GM19239 (cell line): Measurements from ENCODE around the gene COL18A1.

ENCODE experiments used
- DNase-seq: peaks from one replicate; pipeline ENCODE4 v3.0.0; 2011; ENCODE audit warnings: low spot score; ENCODE audit not compliant: insufficient read length
- FAIRE-seq: peaks from 2 replicates; lab custom pipeline; 2011; peaks lifted over from hg19 to GRCh38; lab: Jason Lieb, UNC

COL18A1 gene

DNA sequence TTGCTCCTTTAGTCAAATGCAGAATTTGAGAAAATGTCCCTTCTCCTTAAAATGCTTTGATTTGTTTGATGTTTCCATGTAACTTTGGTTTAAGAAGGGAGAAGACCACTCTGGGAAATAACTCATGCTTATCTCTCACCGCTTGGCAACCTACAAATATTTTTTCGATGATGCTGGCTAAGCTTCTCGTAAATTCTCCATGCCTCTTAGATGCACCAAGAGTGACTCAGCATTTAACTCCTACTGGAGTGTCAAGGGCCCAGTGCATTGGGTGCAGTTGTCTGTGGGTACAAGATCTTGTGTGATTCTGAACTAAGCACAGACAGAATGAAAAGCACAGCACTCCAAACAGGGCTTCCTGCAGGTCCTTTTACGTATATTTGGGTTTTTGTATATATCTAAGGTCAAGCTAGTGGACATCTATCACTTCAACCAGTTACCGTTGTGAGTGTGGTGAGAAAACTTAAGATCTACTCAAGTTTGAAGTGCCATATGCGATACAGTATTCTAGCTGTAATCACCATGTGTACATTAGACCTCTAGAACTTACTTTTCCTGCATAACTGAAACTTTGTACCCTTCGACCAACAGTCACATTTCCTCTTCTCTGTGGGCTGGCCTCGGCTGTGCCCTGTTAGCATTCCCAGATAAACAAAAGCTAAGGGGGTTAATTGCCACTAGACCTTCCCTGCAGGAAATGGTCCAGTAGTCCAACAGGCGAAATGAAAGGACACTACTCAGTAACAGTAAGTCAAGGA lies 55.8 kb downstream of the COL18A1 start:
- FAIRE-seq: no peak
- no peak for DNase-seq

DNA sequence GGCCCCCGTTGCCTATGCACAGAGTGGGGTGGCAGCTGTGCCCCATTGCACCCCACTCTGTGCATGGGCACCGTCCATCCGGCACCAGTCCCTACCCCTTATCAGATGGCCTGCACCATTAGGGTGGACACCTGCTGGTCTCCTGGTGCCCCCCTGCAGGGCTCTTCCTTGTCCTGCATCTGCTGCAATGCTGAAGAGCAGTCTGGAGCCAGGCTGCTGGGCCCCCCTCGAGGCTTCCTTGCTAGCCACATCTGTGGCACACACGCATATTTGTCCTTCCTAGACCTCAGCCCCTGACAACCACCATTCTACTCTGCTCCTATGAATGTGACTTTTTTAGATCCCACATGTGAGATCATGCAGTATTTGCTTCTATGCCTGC lies 56.4 kb downstream of the COL18A1 start:
- DNase-seq (no peak), FAIRE-seq (no peak)

DNA sequence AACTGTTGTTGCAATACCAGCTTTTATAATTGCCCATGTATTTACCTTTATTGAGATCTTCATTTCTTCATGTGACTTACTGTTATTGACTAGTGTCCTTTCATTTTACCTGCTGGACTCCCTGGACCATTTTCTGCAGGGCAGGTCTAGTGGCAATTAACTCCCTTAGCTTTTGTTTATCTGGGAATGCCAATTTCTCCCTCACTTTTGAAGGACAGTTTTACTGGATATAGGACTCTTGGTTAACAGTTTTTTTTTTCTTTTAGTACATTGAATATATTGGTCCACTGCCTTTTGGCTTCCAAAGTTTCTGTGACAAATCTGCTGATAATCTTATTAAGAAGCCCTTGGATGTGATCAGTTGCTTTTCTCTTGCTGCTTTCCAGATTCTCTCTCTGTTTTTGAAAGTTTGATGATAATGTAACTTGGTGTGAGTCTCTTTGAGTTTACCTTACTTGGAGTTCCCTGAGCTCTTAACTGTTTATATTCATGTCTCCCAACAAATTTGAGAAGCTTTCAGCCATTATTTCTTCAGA lies 56.9 kb downstream of the COL18A1 start:
- no peak for DNase-seq
- no peak for FAIRE-seq

DNA sequence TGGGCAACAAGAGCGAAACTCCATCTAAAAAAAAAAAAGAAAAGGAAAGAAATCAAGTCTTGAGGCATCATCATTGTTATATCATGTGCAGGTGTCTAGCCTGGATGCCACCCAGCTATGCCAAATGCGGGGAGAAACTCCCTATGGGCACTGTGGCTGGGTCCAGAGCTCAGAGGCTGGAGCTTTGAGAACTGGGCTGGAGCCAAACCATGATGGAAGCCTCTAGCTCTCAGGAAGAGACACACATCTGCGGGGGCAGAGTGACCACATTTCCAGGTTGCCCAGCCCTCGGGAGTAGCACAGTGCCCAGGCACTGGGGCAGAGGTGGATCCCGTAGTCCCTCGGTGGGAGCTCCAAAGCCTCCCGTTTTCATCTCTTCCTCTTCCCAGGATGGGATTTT lies 58.9 kb downstream of the COL18A1 start:
- DNase-seq (no peak), FAIRE-seq (no peak)

DNA sequence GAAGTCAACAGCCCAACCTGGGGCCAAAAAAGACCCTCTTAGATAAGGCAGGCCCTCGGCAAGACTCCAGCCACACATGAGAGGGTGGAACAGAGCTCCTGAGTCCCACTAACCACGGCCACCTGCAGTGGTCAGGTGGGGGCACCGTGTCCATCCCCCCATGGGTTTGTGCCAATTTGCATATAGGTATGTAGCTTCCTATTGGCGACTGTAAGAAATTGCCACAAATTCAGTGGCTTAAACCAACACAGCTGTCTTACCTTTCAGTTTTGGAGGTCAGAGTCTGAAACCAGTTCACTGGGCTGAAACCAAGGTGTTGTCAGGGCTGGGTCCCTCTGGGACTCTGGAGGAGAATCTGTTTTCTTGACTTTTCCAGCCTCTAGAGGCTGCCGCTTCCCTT lies 59.3 kb downstream of the COL18A1 start:
- no peak for DNase-seq
- FAIRE-seq: no peak

DNA sequence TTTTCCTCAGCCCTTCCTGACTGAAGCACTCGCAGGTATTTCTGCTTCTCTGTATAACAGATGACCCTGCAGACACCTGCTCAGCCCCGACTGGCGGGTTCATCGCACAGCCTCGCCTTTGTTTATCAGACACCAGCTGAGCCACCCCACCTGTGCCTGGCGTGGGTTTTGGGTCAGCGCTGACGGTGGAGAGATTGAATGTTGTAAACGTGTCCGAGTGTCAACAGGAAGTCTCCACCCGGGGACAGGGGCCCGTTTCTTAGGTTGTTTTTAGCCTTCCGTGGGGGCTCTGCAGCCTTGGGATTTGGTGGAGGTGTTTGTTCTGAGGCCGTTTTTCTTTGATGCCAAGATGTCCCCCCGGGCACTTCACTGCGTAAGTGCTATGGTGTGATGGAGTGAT lies 60.1 kb downstream of the COL18A1 start:
- DNase-seq (no peak), FAIRE-seq (no peak)

DNA sequence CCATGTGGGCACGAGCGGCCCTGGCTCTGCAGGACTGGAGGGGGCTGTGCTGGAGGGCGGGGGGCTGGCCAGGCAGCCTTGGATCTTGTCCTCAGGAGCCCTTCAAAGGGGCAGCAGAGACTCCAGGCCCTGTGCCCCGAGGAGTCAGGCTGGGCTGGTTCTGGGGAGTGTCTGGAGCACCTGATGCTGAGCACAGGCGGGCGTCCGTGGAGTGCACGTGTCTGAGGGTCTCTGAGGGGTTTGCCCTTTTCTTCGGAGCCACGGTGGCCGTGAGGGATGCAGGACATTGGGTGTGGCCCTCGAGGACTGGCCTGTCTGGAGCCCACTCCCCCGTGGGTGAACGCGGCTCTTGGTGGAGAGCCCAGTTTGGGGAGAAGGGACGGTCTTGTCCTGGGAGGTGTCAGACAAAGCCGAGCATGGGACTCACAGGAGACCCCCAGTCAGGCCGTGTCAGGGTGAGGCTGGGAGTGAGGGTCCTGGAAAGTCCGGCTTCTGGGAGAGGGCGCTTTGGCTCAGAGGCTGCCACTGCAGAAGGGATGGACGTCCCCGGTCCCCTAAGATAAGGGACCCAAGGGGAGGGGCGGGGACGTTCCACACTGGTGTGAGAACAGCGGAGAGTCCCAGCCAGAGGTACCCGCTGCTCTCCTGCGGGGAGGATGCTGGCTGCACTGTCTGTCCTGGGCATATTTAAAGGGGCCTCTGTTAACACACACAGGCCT lies 60.8 kb downstream of the COL18A1 start:
- no peak for FAIRE-seq
- no peak for DNase-seq

DNA sequence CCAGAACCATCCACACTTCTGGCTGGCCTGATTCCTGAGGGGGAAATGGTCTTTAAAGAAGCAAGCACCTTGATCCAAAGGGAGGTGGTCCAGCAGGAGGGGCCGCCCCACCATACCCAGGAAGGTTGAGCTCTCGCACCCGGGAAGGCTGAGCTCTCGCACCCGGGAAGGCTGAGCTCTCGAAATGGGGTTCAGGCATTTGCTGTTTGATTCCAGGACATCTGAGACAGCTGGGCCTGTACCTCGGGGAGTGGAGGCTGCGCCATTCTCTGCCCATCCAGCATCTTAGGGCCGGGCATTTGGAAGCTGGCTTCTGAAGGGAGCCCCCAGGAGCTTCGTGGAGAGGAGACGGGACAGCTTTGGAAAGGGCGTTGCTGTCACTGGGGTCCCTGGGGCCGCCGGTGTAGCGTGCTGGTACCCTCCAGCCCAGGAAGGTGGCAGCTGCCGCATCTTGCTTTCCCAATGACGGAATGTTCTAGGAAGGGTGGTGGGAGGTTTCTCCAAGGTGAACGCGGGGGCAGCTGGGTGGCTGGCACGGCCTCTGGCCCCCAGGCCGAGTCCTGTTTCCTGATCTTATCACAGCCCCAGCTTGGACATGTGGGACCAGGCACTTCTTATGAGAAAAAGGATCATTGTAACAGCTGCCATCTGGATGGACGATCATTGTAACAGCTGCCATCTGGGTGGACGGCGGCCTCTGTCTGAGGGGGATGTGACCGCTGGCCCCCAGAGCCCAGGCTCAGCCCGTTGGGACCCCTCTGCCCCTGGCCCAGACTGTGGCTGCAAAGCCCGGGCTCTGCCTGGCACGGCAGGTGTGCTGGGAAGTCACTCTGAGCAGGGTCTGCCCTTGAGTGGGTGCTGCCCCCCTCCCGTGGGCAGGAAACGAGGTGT lies 61.6 kb downstream of the COL18A1 start:
- DNase-seq (no peak), FAIRE-seq (no peak)

DNA sequence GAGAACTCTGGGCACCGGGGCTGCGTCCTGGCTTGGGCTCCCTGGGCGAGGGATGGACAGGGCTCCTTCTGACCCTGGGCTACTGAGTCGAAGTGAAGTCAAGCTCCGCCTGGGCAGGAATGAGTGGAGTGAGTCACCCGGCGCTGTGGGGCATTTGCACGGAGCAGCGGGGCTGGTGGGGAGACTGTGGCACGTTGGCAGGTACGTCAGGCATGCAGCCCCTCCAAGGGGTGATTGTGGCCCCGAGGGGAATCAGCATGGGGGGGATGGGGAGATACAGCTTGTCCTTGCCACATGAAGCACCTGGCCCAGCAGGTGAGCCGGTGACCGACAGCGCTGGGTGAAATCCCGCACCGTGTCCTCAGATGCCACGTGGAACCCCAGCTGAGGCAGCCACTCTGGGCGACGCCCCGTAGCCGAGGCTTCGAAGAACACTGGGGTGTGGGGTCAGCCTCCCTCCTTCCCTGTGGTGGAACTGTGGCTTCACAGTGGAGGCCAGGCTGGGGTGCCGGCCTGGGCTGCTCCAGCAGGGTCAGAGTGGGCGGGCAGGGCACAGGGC lies 62.3 kb downstream of the COL18A1 start:
- DNase-seq: no peak
- FAIRE-seq: no peak

DNA sequence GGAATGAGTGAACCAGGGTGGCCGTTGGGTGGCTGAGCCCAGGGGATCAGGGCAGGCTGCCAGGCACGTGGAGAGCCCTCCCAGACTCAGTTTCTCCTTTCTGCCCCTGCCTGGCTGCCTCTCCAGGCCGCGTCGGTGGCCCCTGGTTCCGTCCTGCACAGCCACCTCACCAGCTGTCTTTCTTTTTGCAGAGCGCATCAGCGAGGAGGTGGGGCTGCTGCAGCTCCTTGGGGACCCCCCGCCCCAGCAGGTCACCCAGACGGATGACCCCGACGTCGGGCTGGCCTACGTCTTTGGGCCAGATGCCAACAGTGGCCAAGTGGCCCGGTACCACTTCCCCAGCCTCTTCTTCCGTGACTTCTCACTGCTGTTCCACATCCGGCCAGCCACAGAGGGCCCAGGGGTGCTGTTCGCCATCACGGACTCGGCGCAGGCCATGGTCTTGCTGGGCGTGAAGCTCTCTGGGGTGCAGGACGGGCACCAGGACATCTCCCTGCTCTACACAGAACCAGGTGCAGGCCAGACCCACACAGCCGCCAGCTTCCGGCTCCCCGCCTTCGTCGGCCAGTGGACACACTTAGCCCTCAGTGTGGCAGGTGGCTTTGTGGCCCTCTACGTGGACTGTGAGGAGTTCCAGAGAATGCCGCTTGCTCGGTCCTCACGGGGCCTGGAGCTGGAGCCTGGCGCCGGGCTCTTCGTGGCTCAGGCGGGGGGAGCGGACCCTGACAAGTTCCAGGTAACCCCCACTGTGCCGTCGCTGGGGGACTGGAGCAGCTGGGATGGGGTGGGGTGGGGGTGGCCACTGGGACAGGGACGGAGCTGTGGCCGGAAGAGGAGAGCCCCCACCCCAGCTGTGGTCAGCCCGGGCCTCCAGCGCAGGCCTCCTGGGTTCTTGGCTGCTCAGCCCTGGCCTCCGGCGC lies 63.3 kb downstream of the COL18A1 start:
- FAIRE-seq: no peak
- DNase-seq: no peak

DNA sequence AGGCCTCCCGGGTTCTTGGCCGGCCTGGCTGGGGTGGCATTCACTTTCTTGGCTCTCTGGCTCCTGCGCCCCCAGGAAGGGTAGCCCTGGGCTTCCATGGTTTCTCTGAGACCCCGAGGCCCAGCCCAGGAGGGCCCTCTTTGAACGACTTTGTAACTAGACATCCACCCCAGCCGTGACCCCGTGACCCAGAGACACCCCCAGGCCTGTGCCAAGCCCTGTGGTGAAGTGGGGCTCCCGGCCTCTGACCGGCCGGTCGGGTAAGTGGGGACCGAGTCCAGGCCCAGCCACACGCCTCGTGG lies 64.0 kb downstream of the COL18A1 start:
- FAIRE-seq (no peak), DNase-seq (no peak)

DNA sequence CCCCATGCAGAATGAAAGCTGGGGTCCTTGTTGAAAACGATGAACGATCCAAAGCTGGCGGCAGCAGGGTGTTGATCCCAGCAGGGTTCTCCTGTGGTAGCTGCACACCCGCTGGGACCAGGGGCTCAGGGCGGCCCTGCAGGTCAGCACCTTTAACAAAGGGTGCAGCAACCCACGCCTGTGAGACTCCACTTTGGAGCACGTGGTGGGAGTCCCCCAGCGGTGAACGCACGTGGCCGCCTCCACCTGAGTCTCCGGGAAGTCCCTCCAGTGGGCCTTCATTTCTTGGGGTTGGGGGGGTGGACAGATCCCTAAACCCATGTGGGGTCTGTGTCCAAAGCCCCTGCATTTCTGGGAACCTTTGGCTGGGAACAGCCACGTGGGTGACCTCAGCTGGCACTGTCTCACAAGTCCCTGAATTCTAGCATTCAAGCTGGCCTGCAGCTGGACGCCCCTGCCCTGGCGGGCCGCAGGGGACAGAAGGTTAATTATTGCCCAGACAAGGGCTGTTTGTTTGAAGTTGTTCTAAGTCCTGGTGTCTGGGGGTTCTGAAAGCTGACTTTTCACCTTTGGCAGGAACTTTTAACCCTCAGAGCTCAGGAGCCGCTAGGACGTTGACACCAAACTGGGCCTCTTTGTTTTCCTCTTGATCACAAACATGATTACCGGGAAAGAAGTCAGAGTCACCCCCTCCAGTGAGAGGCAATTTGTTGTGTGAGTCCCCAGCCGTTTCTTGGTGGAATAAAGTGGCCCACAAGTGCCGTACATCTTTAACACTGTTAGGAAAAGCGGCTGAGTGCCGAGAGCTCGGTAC lies 64.5 kb downstream of the COL18A1 start:
- no peak for DNase-seq
- no peak for FAIRE-seq

DNA sequence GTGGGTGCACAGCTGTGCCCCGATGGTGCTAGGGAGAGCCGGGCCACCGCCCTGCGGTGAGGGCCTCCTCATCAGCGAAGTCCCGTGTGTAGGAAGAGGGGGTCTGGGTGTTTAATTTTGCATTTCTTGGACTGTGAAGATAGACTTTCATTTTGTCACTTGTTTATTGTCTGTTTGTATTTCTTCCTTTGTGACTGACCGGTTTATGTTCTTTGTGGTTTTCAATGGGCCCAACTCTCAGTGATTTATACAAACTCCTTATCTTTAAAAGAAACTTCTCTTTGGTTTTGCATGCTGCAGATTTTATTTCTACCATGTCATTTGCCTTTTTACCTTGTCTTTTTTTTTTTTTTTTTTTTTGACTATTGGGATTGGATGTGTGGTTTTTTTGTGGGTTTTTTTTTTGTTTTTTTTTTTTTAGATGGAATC lies 65.1 kb downstream of the COL18A1 start:
- FAIRE-seq (no peak), DNase-seq (no peak)

DNA sequence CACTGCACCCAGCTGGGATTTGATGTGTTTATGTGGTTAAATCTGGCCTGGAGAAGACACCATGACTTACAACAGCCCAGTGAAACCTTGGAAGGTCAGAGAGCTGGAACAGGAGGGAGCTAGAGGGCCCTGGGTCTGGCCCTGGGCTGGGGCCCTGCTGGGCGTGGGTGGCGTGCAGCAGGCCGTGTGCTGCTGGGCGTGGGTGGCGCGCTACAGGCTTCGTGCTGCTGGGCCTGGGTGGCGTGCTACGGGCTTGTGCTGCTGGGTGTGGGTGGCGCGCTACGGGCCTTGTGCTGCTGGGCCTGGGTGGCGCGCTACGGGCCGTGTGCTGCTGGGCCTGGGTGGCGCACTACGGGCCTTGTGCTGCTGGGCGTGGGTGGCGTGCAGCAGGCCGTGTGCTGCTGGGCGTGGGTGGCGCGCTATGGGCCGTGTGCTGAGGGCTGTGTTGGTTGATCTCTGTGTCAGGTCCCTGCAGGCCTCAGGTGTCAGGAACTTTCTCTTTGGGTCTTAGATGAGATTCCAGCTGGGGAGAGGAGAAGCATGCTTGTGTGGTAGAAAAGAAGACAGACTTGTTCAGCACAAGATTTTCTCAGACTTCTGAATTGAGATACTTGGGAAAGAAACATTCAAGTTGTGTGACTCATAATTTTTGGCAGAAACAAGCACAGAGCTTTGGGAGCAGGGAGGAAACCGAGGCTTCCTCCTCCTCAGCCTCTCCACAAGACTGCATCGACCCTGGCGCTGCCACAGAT lies 66.0 kb downstream of the COL18A1 start:
- DNase-seq (no peak), FAIRE-seq (no peak)

DNA sequence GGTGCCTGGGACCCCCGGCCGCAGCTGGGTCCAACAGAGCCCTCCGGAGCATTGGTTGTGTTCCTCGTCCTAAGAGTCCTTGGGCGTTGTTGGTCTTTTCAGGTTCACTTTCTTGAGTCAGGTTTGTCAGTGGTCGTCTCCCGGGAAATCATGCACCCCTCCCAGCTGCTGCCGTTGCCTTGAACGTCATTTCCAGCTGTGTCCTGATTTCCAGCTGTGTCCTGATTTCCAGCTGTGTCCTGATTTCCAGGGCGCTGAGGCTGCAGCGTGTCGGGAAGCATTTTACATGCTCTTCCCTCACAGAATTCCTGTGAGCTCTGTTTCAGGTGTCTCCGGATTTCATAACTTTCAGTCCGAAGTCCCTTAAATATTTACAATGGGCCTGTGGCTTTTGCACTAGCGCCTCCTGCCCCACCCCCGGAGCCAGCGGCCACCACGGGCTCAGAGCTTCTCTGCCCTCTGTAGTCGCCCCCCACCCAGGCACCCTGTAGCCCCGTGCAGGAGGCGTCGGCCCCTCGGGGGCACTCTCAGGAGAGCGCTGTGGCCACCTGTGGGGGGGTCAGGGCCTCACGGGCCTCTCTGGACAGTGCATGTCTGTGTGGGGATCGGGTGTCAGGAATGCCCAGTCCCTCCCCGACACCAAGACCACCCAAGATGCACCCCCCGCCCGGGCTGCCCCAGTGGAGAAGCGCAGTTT lies 66.7 kb downstream of the COL18A1 start:
- no peak for FAIRE-seq
- no peak for DNase-seq

DNA sequence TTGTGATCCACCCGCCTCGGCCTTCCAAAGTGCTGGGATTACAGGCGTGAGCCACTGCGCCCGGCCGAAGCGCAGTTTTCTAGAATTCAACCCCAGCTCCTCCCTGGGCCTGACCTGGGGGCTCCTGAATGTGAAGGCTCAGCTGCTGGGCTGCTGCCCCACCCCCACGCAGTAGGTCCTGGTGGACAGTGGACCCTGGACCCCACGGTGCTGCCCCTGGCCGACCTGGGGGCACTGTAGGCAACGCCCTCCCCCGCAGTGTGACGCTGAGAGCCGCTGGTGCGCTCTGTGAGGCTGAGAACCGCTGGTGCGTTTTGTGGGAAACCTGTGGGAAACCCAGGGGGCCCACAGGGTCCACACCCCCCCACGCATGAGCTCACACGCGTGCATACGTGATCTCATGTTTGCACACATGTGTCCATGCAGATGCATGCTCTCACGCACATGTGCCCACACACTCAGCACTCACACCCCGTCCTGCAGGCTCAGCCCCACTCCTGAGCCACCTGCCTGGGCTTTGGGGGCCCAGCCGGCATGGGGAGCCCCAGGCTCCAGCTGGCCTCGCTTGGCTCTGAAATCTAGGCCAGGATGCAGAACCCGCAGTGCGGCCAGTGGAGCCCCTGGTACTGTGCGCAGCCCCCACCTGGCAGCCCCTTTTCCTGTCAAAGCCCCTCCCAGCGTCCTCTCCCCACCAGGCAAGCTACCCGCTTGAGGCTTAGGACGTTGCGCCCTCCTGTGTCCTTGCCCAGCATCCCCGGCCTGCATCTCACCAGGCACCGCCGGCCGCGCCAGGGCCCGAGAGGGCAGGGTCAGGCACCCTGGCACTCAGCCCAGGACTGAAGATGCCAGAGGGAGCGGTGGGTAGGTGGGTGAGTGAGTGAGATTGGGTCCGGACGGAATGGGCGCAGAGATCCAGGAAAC lies 67.7 kb downstream of the COL18A1 start:
- FAIRE-seq: no peak
- DNase-seq: no peak
